Activated CD8-positive, alpha-beta T cell treated with anti-CD3 and anti-CD28 coated beads for 36 hours (primary cell): ENCODE measurements around the gene SPACA6. TPM values are rescaled to one million over a fixed set of nuclear protein-coding genes. Genes with fewer than 3 reads are reported as not detected.

Experiments
- ATAC-seq: fragments of 200-7000 bp; cut with Tn5 transposase; one replicate; pipeline ENCODE4 v1.10.0; 2021; ENCODE audit warnings: mild to moderate bottlenecking, moderate library complexity
- CTCF ChIA-PET: fragments of 350-600 bp; sonication (Branson Sonifier 250); formaldehyde crosslinking; loops from one replicate; lab custom pipeline; 2021; ENCODE audit warnings: antibody characterized with exemption; lab: Charles Lee
- POLR2A ChIA-PET: fragments of 350-600 bp; sonication (Branson Sonifier 250); formaldehyde crosslinking; loops from one replicate; lab custom pipeline; 2021; ENCODE audit warnings: antibody characterized with exemption; lab: Charles Lee
- DNase-seq: peaks from one replicate; pipeline ENCODE4 v3.0.0-alpha.2; 2020
- H3K27ac Mint-ChIP-seq: one replicate; pipeline ENCODE4 v1.8.0; 2021; ENCODE audit warnings: mild to moderate bottlenecking, mixed read lengths
- H3K27me3 Mint-ChIP-seq: one replicate; pipeline ENCODE4 v1.8.0; 2021; ENCODE audit warnings: mixed read lengths
- H3K36me3 Mint-ChIP-seq: one replicate; pipeline ENCODE4 v1.8.0; 2021; ENCODE audit warnings: low read depth, mixed read lengths
- H3K4me1 Mint-ChIP-seq: one replicate; pipeline ENCODE4 v1.8.0; 2021; ENCODE audit warnings: low read depth, mixed read lengths
- H3K4me3 Mint-ChIP-seq: one replicate; pipeline ENCODE4 v1.8.0; 2021; ENCODE audit warnings: mild to moderate bottlenecking, moderate library complexity, mixed read lengths
- H3K9me3 Mint-ChIP-seq: one replicate; pipeline ENCODE4 v1.8.0; 2021; ENCODE audit warnings: mixed read lengths
- intact Hi-C: fragments of 100-400 bp; cut with micrococcal nuclease; formaldehyde crosslinking; loops from one replicate; pipeline ENCODE4 v1.10.0; 2022
- total RNA-seq, 2 experiments: library from RNA; stranded (reverse); gene quantifications; one replicate each; pipeline ENCODE4 v1.2.3, GENCODE V29; 2021
- TF ChIP-seq, protein P1 (sequence below): fragments of 200-600 bp; IDR thresholded peaks from one replicate; pipeline ENCODE4 v1.8.0; 2022; ENCODE audit warnings: antibody characterized with exemption, mild to moderate bottlenecking

SPACA6 gene
- total RNA-seq, 2 experiments from 2014 or later, result 2.4 to 4.6 TPM

DNA sequence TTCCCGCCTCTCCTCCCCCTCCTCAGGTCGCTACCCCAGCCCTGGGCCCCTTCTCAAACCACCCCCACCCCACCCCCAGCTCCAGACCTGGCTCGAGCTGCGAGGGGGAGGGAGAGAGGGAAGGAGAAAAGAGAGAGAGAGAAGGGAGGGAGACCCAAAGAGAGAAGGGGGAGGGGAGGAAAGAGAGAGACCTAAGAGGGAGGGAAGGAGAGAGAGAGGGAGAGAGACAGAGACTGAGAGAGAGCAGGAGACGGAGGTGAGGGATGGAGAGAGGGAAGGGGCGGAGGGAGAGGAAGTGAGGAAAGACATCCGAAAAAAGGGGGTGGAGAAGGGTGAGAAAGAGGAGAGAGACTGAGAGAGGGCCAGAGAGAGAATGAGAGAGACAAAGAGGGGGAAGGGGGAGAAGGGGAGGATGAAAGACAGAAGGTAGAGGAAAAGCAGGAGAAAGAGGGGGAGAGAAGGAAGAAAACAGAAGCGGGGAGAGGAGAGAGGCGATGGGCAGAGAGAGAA is 2.0 kb upstream of the SPACA6 start:
- ATAC-seq (no peak), DNase-seq (no peak)
- TF ChIP-seq, protein P1, sequence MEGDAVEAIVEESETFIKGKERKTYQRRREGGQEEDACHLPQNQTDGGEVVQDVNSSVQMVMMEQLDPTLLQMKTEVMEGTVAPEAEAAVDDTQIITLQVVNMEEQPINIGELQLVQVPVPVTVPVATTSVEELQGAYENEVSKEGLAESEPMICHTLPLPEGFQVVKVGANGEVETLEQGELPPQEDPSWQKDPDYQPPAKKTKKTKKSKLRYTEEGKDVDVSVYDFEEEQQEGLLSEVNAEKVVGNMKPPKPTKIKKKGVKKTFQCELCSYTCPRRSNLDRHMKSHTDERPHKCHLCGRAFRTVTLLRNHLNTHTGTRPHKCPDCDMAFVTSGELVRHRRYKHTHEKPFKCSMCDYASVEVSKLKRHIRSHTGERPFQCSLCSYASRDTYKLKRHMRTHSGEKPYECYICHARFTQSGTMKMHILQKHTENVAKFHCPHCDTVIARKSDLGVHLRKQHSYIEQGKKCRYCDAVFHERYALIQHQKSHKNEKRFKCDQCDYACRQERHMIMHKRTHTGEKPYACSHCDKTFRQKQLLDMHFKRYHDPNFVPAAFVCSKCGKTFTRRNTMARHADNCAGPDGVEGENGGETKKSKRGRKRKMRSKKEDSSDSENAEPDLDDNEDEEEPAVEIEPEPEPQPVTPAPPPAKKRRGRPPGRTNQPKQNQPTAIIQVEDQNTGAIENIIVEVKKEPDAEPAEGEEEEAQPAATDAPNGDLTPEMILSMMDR, result no peak
- Mint-ChIP-seq H3K27ac (peak overlapping the region; percentile 47), H3K9me3 (no peaks in the 10 kb centered on the region), H3K4me1 (peaks cover 15% of the 10 kb centered on the region), H3K4me3 (peak overlapping the region; percentile 19), H3K27me3 (peaks cover 9% of the 10 kb centered on the region), H3K36me3 (no peaks in the 10 kb centered on the region)
- intact Hi-C loops, result no loop called here
- ChIA-PET POLR2A (interaction anchor here (1.2 to 3.4 kb wide), 2 partner anchors 13 to 16 kb away, joined by 4 to 13 read pairs; no protein-coding TSS in a partner anchor), CTCF (interaction anchor here (1.2 kb wide), 1 partner anchor 12 kb away, joined by 4 read pairs; no protein-coding TSS in a partner anchor)

DNA sequence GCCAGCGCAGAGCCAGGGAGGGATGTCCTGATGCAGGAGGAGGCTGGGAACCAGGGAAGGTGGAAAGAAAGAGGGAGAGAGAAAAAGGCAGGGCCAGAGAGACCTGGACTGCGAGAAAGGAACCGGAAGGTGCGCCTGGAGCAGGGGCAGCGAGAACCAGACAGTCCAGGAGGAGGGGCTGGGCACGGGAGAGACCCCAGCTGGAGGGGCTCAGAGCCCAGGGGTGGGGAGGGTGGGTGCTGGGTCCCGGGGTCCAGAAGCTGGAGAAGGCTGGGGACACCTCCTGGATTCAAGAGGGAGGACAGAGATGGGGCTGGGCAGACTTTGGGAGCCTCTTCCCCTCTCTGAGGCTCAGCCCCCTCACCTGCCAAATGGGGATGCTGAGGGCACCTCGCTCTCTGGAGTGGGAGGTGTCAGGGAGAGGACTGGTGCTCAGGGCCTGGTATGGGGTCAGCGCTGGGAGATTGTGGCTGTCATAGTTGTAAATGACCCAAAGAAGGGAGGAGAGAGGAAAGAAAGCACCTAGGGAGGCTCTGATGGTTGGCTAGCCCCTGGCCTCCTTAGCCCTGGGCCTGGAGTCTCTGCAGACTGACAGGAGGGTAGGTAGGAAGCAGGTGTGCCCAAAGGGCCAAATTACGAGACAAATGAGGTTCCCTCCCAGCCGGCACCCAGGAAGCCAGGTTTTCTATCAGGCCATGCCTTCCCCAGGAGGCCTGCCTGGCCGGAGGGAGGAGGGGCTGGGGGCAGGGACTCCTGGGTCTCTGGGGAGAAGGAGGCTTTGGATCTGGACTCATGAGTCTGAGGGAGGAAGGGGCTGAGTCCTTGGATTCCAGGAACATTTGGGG is 1.3 kb upstream of the SPACA6 start:
- Mint-ChIP-seq H3K27ac (no peak overlapping the region), H3K4me3 (peak overlapping the region; percentile 19)
- CTCF ChIA-PET, result interaction anchor here (0.5 kb wide), 1 partner anchor 112 kb away, joined by 3 read pairs; no protein-coding TSS in a partner anchor

DNA sequence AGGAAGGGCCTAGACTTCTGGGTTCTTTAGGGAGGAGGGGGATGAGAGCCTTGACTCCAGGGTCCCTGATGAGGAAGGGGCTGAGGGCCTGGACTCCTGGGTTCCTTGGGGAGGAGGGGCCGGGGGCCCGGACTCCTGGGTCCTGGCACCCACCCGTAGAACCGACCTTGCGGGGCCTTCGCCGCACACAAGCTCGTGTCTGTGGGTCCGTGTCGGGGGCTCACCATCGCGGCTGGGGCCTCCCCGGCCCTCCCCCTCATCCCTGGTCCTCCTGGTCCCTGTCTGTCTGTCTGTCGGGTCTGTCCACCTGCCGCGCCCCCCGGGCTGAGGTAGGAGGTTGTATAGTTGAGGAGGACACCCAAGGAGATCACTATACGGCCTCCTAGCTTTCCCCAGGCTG is 662 bp upstream of the SPACA6 start:
- no peak overlapping the region for H3K4me3 Mint-ChIP-seq
- no peaks in the 10 kb centered on the region for H3K36me3 Mint-ChIP-seq
- ATAC-seq (no peak), DNase-seq (no peak)
- TF ChIP-seq, protein P1, result no peak
- peaks cover 15% of the 10 kb centered on the region for H3K4me1 Mint-ChIP-seq
- CTCF ChIA-PET, result interaction anchor here (0.5 kb wide), 1 partner anchor 112 kb away, joined by 3 read pairs; no protein-coding TSS in a partner anchor
- intact Hi-C loops, result no loop called here
- POLR2A ChIA-PET, result no interaction called here
- no peak overlapping the region for H3K27ac Mint-ChIP-seq
- no peaks in the 10 kb centered on the region for H3K9me3 Mint-ChIP-seq
- H3K27me3 Mint-ChIP-seq, result peaks cover 8% of the 10 kb centered on the region

More for the DNA sequence above, 1.3 kb upstream of the SPACA6 start:
- TF ChIP-seq, protein P1, result no peak
- DNase-seq, result no peak
- Mint-ChIP-seq H3K27me3 (peaks cover 9% of the 10 kb centered on the region), H3K9me3 (no peaks in the 10 kb centered on the region), H3K36me3 (no peaks in the 10 kb centered on the region), H3K4me1 (peaks cover 15% of the 10 kb centered on the region)
- POLR2A ChIA-PET, result no interaction called here
- ATAC-seq, result no peak
- intact Hi-C loops, result no loop called here

DNA sequence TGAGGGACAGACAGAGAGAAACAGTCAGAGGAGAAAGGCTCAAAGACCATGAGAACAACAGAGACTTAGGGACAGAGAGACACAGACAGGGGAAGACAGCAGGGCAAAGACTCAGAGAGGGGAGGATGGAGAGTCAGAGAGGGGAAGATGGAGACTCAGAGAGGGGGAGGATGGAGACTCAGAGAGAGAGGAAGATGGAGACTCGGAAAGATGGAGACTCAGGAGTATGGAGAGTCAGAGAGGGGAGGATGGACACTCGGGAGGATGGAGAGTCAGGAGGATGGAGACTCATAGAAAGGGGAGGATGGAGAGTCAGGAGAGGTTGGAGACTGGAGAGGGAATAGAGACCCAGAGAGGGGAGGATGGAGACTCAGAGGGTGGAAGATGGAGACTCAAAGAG is 689 bp downstream of the SPACA6 start:
- TF ChIP-seq, protein P1, result no peak
- intact Hi-C loops, result no loop called here
- no peak overlapping the region for H3K27ac Mint-ChIP-seq

More for the DNA sequence above, 689 bp downstream of the SPACA6 start:
- DNase-seq (no peak), ATAC-seq (no peak)
- ChIA-PET POLR2A (interaction anchor here (1.0 kb wide), 1 partner anchor 25 kb away, joined by 3 read pairs; no protein-coding TSS in a partner anchor), CTCF (no interaction called here)
- H3K4me1 Mint-ChIP-seq, result peaks cover 11% of the 10 kb centered on the region
- no peaks in the 10 kb centered on the region for H3K9me3 Mint-ChIP-seq
- no peaks in the 10 kb centered on the region for H3K36me3 Mint-ChIP-seq
- no peak overlapping the region for H3K4me3 Mint-ChIP-seq
- H3K27me3 Mint-ChIP-seq, result no peaks in the 10 kb centered on the region
